ENCODE results near the gene ARPC4. TPM values are rescaled to one million over a fixed set of nuclear protein-coding genes. Genes with fewer than 3 reads are reported as not detected.
"Not testable (repeated sequence)": the region's sequence is repeated elsewhere in the genome, so short reads cannot be mapped to it uniquely, and the experiment has no call there.

Gene ARPC4
- total RNA-seq, 1 experiment from 2014 or later = 239 TPM

DNA sequence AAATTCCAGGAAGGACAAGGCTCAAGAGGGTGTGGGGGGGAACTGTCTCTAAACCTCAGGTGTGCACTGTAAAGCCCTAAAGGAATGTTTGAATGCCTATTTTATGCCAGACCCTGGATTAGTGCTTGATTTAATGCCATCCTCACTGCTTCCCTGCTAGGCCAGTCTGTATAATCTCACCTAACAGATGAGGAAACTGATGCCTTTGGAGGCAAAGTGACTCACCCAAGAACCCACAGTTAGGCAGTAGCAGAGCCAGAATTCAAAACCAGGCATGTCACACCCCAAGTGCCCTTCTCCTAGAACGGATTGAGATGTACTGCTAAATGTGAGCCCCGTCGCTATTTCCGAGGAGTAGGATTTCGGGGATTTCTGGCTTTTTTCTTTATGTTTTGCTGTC lies 31.0 kb upstream of the ARPC4 start:
- peaks cover 2% of the 10 kb centered on the region for H3K36me3 ChIP-seq (replicated peaks; ENCODE audit: control insufficient read depth, insufficient read depth, low read length)
- H3K27me3 ChIP-seq (ENCODE audit: control insufficient read depth, insufficient read depth, low read length) = no peaks in the 10 kb centered on the region; the same call in 1 of the 2 replicates
- DNase-seq = no peak
- H3K4me3 ChIP-seq (ENCODE audit: insufficient read depth, low read depth, low read length) = no peak overlapping the region

DNA sequence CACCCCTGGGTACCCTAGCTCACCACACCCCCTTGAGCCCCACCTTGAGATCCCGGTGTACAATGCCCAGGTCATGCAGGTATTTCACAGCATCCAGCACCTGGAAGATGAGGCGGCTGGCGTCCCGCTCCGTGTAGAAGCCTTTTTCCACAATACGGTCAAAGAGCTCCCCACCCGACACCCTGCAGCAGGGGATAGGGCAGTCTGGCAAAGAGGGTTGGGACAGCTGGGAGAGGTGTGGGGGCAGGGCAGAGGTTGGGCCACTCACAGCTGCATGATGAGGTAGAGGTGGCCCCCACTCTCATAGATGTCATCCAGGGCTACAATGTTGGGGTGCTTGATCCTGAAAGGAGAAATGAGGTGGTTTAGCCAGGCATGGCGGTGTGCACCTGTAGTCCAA lies 30.0 kb upstream of the ARPC4 start:
- DNase-seq = no peak
- Histone ChIP-seq H3K36me3 (replicated peaks; ENCODE audit: control insufficient read depth, insufficient read depth, low read length) (peaks cover 2% of the 10 kb centered on the region), H3K4me3 (ENCODE audit: insufficient read depth, low read depth, low read length) (no peak overlapping the region), H3K27me3 (ENCODE audit: control insufficient read depth, insufficient read depth, low read length) (no peaks in the 10 kb centered on the region; the same call in 1 of the 2 replicates)

DNA sequence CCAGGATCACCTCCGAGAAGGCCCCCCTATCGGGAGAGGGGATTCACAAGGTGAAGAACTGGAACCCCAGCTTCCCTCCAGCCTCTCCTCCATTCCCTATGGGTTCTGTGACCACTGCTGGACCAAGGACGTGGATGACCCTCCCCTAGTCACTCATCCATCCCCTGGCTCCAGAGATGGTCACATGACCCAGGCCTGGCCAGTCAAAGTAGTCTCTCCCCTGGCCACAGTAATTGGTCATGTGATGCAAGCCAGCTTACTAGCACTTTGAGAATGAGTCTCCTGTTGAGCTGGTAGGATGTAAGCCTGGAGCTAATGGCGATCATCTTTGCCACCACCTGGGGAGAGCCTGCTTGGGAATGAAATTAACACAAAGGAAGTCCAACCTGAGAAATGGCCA lies 27.0 kb upstream of the ARPC4 start:
- Histone ChIP-seq H3K27me3 (ENCODE audit: control insufficient read depth, insufficient read depth, low read length) (peaks cover 7% of the 10 kb centered on the region), H3K36me3 (replicated peaks; ENCODE audit: control insufficient read depth, insufficient read depth, low read length) (no peaks in the 10 kb centered on the region; the same call in 1 of the 2 replicates), H3K4me3 (ENCODE audit: insufficient read depth, low read depth, low read length) (no peak overlapping the region)
- peak; percentile 77 for DNase-seq

DNA sequence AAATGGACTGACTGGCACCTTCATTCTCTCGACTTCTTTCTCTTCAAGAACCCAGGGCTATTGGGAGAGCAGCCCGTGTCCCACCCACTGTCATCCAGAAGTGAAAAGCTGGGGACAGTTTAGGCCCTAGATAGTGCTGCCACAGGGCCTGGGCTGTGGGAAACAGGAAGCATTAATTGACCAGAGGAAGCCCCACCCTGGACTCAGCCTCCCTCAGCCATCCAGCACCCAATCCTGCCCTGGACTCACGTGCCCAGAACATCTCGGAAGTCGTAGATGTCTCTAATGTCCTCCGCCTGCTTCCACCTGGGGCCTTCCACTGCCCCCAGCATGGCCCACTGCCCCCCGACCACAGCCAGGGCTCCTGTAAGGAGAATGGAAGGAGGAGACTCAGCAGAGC lies 25.5 kb upstream of the ARPC4 start:
- no peak overlapping the region for H3K4me3 ChIP-seq (ENCODE audit: insufficient read depth, low read depth, low read length)
- peaks cover 13% of the 10 kb centered on the region for H3K27me3 ChIP-seq (ENCODE audit: control insufficient read depth, insufficient read depth, low read length)
- no peaks in the 10 kb centered on the region for H3K36me3 ChIP-seq (replicated peaks; ENCODE audit: control insufficient read depth, insufficient read depth, low read length)
- no peak for DNase-seq

DNA sequence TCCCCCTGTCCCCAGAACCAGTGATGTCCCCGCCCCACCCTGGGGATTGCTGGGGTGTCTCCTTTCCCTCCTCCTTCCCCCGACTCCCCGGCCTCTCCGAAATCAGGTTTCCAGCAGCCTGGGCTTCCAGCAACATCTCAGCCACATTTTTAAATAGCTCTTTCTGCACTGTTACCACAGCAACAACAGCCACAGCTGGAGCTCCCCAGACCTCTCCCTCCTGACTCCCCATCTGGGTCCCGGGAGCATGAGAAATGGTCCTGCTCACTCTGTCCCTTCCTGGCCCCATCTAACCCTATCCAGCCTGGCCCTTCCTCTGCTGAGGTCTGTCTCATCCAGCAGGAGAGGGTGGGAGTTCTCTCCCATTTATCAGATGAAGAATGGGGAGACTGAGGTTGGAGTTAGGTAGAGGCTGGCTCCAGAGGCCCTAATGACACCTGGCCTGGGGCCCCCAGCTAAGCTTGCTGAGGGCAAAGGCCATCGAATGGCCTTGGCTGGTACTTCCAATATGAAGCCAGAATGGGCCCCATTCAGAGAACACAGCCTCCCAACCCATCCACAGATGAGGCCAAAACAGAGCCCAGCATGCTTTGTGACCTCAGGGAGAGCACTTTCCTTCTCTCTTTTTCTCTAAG lies 24.6 kb upstream of the ARPC4 start:
- Histone ChIP-seq H3K4me3 (ENCODE audit: insufficient read depth, low read depth, low read length) (no peak overlapping the region), H3K36me3 (replicated peaks; ENCODE audit: control insufficient read depth, insufficient read depth, low read length) (no peaks in the 10 kb centered on the region), H3K27me3 (ENCODE audit: control insufficient read depth, insufficient read depth, low read length) (peaks cover 15% of the 10 kb centered on the region)
- no peak for DNase-seq

DNA sequence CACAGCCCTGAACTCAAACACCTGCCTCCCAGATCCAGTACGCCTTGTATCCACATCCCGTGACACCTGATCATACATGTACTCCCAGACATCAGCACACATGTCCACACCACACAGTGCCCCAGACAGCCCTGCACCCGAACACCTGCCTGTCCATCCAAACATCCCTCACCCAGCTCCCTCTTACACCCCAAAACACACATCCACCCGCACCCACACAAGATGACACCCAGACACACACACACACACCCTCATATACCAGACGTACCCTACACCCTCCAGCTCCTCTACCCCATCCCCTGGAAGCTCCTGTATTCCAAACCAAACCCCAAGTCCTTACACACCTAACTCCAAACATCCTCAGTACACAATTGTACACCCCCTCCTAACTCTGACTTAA lies 23.9 kb upstream of the ARPC4 start:
- no peaks in the 10 kb centered on the region for H3K36me3 ChIP-seq (replicated peaks; ENCODE audit: control insufficient read depth, insufficient read depth, low read length)
- DNase-seq = no peak
- H3K4me3 ChIP-seq (ENCODE audit: insufficient read depth, low read depth, low read length) = no peak overlapping the region
- peaks cover 15% of the 10 kb centered on the region for H3K27me3 ChIP-seq (ENCODE audit: control insufficient read depth, insufficient read depth, low read length)

DNA sequence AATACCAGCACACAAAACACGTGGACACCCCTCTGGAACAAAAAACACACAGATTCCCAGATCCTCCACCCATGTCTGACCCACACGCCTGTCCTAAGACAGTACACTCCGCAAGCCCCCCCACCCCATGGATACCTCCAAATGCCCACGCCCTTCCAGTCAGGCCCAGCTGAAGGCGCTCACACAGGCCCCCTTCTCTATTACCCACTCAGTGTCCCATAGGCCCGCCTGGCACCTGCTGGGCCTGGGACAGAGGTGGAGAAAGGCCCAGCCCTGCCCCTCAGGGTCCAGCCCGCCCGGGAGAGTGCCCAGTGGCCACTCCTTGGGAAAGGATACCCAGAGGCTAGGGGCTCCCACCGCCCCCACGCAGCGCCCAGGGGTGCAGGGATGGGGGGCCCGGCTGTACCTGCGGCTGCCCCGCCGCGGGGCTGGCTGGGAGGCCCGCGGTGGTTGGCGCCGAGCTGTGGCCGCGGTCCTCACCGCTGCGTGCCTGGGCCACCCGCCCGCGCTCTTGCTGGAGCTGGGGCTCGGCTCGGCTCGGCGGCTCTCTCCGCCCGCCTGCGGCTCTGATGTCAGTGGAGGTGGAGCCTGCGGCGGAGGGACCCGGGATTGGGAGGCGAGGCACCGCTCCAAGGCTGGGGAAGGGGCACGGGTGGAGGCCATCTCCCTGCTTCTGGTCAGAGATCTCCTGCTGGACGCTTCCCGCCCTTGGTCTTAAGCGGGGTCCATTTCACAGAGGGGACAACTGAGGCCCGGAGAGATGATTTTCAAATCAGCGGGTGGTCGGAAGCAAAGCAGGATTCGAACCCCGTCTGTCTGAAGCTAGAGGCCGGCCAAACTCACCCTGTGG lies 23.2 kb upstream of the ARPC4 start, which contains the start of gene CAMK1:
Gene CAMK1 (minus strand): TSS at position 522 of the 850 bp plus-strand sequence. CDS start 2,198 bp downstream, outside the sequence.
- Histone ChIP-seq H3K36me3 (replicated peaks; ENCODE audit: control insufficient read depth, insufficient read depth, low read length) (no peaks in the 10 kb centered on the region), H3K4me3 (ENCODE audit: insufficient read depth, low read depth, low read length) (peak within 1 kb of the TSS; percentile 56), H3K27me3 (ENCODE audit: control insufficient read depth, insufficient read depth, low read length) (peaks cover 15% of the 10 kb centered on the region)
- peak; percentile 97 for DNase-seq

DNA sequence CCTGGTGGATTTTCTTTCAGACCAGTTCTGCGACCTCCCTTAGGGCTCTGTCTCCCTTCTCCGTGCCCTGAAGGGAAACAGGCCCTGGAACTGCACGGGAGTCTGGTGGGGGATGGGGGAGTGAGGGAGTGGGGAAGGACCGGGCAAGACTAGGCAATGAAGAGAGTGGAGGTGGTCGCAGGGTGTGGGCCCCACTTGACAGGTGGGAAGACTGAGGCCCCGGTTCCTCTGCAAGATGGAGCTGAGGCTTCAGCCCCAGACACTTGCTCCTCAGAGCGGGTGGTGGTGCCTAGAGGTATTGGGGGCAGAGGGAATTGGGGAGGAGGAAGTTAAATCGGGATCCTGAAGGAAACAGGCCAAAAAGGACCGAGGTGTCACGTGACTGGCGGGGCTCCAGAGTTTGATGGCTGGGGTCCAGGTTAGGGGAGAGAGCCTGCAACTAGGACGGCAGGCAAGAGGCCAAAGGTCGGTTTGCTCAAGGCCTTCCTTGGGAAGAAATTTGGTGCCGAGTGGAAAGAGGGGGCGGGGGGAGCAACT lies 22.5 kb upstream of the ARPC4 start:
- peak; percentile 72 for DNase-seq
- peak overlapping the region; percentile 56 for H3K4me3 ChIP-seq (ENCODE audit: insufficient read depth, low read depth, low read length)
- peaks cover 15% of the 10 kb centered on the region for H3K27me3 ChIP-seq (ENCODE audit: control insufficient read depth, insufficient read depth, low read length)
- H3K36me3 ChIP-seq (replicated peaks; ENCODE audit: control insufficient read depth, insufficient read depth, low read length) = no peaks in the 10 kb centered on the region

DNA sequence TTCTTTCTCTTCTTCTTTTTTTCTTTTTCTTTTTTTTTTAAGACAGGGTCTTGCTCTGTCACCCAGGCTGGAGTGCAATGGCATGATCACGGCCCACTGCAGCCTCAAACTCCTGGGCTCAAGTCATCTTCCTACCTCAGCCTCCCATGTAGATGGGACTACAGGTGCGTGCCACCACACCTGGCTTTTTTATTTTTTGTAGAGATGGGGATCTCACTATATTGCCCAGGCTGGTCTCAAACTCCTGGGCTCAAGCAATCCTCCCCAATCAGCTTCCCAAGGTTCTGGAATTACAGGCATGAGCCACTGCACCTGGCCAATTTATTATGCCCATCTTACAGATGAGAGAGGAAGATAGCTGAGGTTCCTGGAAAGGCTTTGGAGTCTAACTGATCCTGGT lies 21.9 kb upstream of the ARPC4 start:
- not testable (repeated sequence) for H3K4me3 ChIP-seq (ENCODE audit: insufficient read depth, low read depth, low read length)

DNA sequence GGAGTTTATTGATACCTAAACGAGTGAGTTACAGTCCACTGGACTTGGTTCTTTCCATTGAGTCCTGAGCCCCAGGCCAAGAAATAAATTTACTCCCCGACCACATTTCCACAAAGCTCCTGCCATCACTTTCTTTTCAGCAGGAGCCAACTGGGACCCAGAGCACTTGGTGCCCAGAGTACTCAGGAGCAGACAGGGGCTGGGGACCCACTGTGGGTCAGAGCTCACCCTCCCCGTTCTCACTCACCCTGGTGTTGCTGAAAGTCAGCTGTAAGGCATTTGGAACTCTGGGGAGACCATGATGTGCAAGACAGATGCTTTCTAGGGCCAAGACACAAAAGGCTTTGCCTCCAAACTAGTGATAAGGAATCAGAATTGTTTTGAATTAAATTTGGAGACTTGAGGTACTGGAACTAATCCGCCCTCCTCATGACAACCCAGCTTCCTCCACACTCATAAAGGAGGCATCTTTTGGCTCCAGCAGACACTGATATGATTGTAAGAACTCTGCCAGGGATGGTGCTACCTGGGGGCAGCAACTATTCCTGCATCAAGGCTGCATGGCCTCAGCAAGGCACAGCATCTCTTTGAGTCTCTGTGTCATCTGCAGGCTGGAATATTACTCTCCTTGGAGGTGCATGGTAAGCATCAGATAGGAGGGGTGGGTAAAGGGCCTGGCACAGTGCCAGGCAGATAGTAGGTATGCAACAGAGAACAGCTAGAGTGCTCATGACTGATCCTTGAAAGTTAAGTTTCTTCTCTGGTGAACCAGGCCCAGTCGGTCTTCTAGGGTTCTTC lies 15.8 kb upstream of the ARPC4 start:
- H3K4me3 ChIP-seq (ENCODE audit: insufficient read depth, low read depth, low read length) = no peak overlapping the region
- DNase-seq = no peak
- H3K36me3 ChIP-seq (replicated peaks; ENCODE audit: control insufficient read depth, insufficient read depth, low read length) = peaks cover 7% of the 10 kb centered on the region
- peaks cover 5% of the 10 kb centered on the region; the same call in 1 of the 2 replicates for H3K27me3 ChIP-seq (ENCODE audit: control insufficient read depth, insufficient read depth, low read length)

More for the DNA sequence above, 21.9 kb upstream of the ARPC4 start:
- H3K27me3 ChIP-seq (ENCODE audit: control insufficient read depth, insufficient read depth, low read length) = peaks cover 15% of the 10 kb centered on the region
- DNase-seq; H3K36me3 ChIP-seq (replicated peaks; ENCODE audit: control insufficient read depth, insufficient read depth, low read length): not testable (repeated sequence)

DNA sequence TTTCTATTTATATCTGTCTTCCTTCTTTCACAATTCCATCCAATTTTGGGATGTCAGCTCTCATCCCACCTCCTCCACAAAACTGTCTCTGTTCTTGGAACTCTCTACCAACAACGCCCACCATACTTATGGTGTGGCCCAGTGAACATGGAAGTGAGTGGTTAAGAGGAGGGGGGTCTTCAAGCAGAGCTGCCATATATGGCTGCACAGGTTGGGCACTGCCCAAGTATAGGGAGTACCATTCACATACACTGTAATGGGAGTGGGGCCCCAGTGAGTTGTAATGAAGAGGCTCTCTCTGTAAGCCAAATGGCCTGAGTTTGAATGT lies 15.2 kb upstream of the ARPC4 start:
- Histone ChIP-seq H3K27me3 (ENCODE audit: control insufficient read depth, insufficient read depth, low read length) (no peaks in the 10 kb centered on the region; the same call in 1 of the 2 replicates), H3K36me3 (replicated peaks; ENCODE audit: control insufficient read depth, insufficient read depth, low read length) (peaks cover 7% of the 10 kb centered on the region), H3K4me3 (ENCODE audit: insufficient read depth, low read depth, low read length) (no peak overlapping the region)
- DNase-seq = no peak

DNA sequence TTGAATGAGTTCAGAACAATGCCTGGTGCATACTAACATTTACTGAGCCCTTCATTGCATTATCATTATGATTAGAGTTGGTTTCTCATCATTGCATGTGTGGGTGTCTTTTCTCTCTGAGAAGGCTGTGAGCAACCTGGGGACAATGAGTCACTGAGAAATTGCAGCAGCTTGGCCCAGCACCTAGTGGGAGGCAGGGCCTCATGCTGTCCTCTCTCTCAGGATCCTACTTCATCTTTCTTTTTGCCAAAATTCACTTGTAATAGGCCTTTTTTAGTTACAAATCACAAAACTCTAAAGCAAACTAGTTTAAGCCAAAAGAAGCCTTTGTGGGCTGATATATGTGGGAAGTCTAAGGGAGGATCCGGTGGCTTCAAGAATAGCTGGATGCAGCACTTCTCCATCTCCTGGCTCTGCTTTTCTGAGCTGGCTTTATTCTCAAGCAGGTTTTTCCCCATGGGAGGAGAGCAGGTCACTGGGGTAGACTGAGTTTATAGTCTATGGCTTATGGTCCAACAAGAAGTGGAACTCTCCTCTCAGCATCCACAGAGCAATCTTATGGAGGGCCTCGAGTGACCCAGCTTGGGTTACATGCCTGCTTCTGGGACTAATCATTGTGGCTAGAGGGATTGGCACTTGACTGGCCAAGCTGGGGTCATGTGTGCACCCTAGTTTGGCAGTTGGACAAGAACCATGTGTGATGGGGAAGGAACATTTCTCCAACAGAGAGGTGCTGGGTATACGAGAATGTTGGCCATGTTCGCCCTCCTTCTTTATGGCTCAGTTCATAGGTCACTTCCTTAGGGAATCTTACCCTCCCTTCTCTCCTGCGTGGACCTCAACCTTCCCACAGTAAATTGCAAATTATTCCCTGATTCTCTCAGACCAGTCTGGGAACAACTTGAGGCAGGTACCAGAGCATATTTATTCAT lies 14.5 kb upstream of the ARPC4 start:
- peaks cover 7% of the 10 kb centered on the region for H3K36me3 ChIP-seq (replicated peaks; ENCODE audit: control insufficient read depth, insufficient read depth, low read length)
- H3K4me3 ChIP-seq (ENCODE audit: insufficient read depth, low read depth, low read length) = no peak overlapping the region
- DNase-seq = no peak
- no peaks in the 10 kb centered on the region for H3K27me3 ChIP-seq (ENCODE audit: control insufficient read depth, insufficient read depth, low read length)

DNA sequence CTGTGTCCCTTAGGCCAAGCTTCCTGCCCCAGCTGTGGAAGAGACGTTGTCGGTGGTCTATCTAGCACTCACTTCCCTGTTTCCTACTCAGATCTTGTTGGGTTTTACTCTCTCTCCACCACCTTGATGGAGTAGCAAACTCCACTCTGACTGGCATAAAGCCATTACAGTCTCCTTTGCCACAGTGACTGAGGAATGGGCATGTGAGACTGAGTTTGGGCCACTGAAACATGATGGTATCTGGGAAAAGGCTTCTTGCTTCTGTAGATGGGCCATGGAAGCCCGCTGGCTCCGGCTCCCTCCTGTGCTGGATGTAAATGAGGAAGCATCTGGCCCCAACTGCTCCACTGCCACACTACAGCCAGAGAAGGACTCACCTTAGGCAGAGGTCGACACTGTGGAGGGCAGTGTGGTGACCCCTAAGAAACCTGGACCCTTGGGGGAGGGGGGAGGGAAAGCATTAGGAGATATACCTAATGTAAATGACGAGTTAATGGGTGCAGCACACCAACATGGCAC lies 13.7 kb upstream of the ARPC4 start:
- H3K36me3 ChIP-seq (replicated peaks; ENCODE audit: control insufficient read depth, insufficient read depth, low read length) = peaks cover 12% of the 10 kb centered on the region
- H3K4me3 ChIP-seq (ENCODE audit: insufficient read depth, low read depth, low read length) = no peak overlapping the region
- DNase-seq = peak; percentile 65
- H3K27me3 ChIP-seq (ENCODE audit: control insufficient read depth, insufficient read depth, low read length) = no peaks in the 10 kb centered on the region

Data from H7 (cell line).